ENCODE measurements around the gene STXBP6. TPM values are rescaled to one million over a fixed set of nuclear protein-coding genes. Genes with fewer than 3 reads are reported as not detected.

The STXBP6 gene
- total and polyA plus RNA-seq, 12 donors, result 0.06 to 3.7 (median 0.68) TPM

DNA sequence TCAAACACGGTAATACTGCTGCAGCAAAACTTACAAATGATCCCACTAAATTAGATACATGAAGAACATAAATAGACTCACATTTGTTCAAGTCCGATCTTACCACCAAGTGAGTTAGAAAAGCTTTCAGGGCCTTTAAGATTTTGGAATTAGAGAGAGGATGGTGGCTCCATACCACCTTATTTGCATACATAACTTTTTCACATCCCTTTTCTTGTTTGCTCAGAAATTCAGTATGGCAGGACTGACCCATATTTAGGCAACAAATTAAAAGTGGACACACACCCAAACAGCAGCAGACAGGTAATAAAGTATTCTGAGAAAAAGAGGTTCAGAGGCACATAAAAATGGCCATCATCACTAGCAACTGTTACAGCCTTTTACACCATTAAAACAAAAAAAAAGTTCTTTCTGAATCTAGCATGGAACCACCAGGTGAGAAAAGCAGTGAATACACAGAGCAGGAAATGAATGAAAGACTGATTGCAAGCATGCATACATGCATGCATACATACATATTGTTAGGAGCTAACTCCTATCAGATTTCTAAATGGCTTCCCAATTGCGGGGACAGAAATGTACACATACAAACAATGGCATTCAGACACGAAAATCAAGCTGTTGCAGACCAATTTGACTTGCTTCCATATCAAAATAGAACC is 23.3 kb downstream of the STXBP6 start:
- WGBS, 4 donors, result 79 to 86% (median 82%) methylated on average over 4 of the region's 4 CpGs
- intact Hi-C loops (cut with DNase I), result no loop called here
- H3K27me3 ChIP-seq, result no peaks in the 10 kb centered on the region
- H3K36me3 ChIP-seq (replicated peaks in 1 of 2), result no peaks in the 10 kb centered on the region
- no peak for DNase-seq
- no peak overlapping the region for H3K4me3 ChIP-seq
- H3K4me1 ChIP-seq (replicated peaks in 1 of 2), result no peaks in the 10 kb centered on the region
- TF ChIP-seq, protein P1, sequence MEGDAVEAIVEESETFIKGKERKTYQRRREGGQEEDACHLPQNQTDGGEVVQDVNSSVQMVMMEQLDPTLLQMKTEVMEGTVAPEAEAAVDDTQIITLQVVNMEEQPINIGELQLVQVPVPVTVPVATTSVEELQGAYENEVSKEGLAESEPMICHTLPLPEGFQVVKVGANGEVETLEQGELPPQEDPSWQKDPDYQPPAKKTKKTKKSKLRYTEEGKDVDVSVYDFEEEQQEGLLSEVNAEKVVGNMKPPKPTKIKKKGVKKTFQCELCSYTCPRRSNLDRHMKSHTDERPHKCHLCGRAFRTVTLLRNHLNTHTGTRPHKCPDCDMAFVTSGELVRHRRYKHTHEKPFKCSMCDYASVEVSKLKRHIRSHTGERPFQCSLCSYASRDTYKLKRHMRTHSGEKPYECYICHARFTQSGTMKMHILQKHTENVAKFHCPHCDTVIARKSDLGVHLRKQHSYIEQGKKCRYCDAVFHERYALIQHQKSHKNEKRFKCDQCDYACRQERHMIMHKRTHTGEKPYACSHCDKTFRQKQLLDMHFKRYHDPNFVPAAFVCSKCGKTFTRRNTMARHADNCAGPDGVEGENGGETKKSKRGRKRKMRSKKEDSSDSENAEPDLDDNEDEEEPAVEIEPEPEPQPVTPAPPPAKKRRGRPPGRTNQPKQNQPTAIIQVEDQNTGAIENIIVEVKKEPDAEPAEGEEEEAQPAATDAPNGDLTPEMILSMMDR (IDR thresholded peaks at IDR 0.05), result no peak
- no peak for TF ChIP-seq POLR2A (IDR thresholded peaks at IDR 0.05)
- no peak overlapping the region for H3K27ac ChIP-seq
- no peaks in the 10 kb centered on the region for H3K9me3 ChIP-seq (replicated peaks in 1 of 3)

DNA sequence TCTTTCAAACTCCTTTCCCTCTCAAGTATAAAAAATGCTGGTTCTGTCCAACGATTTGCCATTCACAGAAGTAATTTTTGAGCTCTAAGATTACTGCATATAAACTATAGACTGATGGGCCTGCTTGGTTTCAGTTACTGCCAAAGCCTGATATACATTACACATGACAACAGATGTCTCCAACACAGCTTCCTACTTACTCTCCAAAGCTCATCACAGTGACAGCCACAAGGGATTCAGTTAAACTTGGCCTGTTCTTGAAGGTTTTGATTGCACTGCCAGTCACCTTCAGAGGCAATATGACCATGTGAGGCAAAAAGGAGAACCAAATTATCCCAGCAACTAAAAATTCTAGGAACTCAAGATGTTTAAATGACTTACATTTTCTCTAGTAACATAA is 30.1 kb downstream of the STXBP6 start:
- Histone ChIP-seq H3K4me1 (replicated peaks in 1 of 2) (no peaks in the 10 kb centered on the region), H3K27me3 (no peaks in the 10 kb centered on the region), H3K4me3 (no peak overlapping the region), H3K9me3 (replicated peaks in 1 of 3) (no peaks in the 10 kb centered on the region), H3K36me3 (replicated peaks in 1 of 2) (no peaks in the 10 kb centered on the region), H3K27ac (no peak overlapping the region)
- TF ChIP-seq, protein P1 (IDR thresholded peaks at IDR 0.05), result no peak
- no peak for TF ChIP-seq POLR2A (IDR thresholded peaks at IDR 0.05)
- intact Hi-C loops (cut with DNase I), result no loop called here
- no peak for DNase-seq
- 44 to 82% (median 62%) methylated on average over 1 of the region's 1 CpG for WGBS, 4 donors

DNA sequence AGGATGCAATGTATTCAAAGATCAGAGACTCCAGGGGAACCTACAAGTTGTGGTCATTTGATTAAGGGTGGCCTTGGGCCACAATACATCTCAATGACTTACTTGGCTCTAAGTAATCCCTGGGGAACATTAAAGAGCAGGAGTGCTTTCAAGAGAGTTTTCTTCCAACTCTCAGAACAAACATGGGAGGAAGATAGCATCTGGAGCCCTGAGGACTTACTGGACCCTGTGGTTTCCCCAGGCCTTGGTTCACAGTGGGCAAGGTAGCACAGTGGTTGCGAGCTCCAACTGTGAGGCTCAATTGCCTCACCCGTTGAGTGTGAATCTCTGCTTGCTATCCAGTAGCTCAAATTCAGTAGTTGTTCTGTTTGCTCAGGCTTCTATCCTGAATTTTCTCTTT is 32.4 kb downstream of the STXBP6 start:
- no peak for DNase-seq
- 88 to 100% (median 93%) methylated on average over 1 to 2 of the region's 2 CpGs for WGBS, 4 donors
- no peaks in the 10 kb centered on the region for H3K9me3 ChIP-seq (replicated peaks in 1 of 3)
- H3K27me3 ChIP-seq, result no peaks in the 10 kb centered on the region
- no peaks in the 10 kb centered on the region for H3K36me3 ChIP-seq (replicated peaks in 1 of 2)
- TF ChIP-seq, protein P1 (IDR thresholded peaks at IDR 0.05), result no peak
- no peak for TF ChIP-seq POLR2A (IDR thresholded peaks at IDR 0.05)
- no peaks in the 10 kb centered on the region for H3K4me1 ChIP-seq (replicated peaks in 1 of 2)
- intact Hi-C loops (cut with DNase I), result no loop called here
- no peak overlapping the region for H3K4me3 ChIP-seq
- H3K27ac ChIP-seq, result no peak overlapping the region

- no peak overlapping the region for H3K4me3 ChIP-seq
- intact Hi-C loops (cut with DNase I), result no loop called here
Measured at GRCh38 chr14:25015761-25016160, 34.2 kb downstream of the STXBP6 start.

More at GRCh38 chr14:25015761-25016160, 34.2 kb downstream of the STXBP6 start:
- Histone ChIP-seq H3K9me3 (replicated peaks in 1 of 3) (no peaks in the 10 kb centered on the region), H3K36me3 (replicated peaks in 1 of 2) (no peaks in the 10 kb centered on the region), H3K4me1 (replicated peaks in 1 of 2) (no peaks in the 10 kb centered on the region), H3K27me3 (no peaks in the 10 kb centered on the region), H3K27ac (no peak overlapping the region)
- no peak for DNase-seq
- WGBS, 4 donors, result 90 to 100% (median 93%) methylated on average over 1 of the region's 1 CpG
- no peak for TF ChIP-seq POLR2A (IDR thresholded peaks at IDR 0.05)
- TF ChIP-seq, protein P1 (IDR thresholded peaks at IDR 0.05), result no peak
